ENCODE data around the gene JAG1. TPM values are rescaled to one million over a fixed set of nuclear protein-coding genes. Genes with fewer than 3 reads are reported as not detected.

JAG1 gene
- total and polyA plus RNA-seq, 12 donors = 6.8 to 22.0 (median 13.3) TPM

GRCh38 chr20:10596710-10597121, 77.1 kb downstream of the JAG1 start:
- H3K36me3 ChIP-seq (replicated peaks in 1 of 2) = no peaks in the 10 kb centered on the region
- TF ChIP-seq POLR2A (IDR thresholded peaks at IDR 0.05) (no peak), CTCF (IDR thresholded peaks at IDR 0.05) (no peak)
- DNase-seq = peak in 2 of 7 donors; percentile 34 to 41
- no peaks in the 10 kb centered on the region for H3K27me3 ChIP-seq
- H3K9me3 ChIP-seq (replicated peaks in 1 of 3) = no peaks in the 10 kb centered on the region
- intact Hi-C loops (cut with DNase I) = no loop called here
- H3K27ac ChIP-seq = peak overlapping the region in 1 of 5 donors; percentile 57
- WGBS, 4 donors = 36 to 52% (median 42%) methylated on average over 4 of the region's 4 CpGs
- H3K4me3 ChIP-seq = no peak overlapping the region
- H3K4me1 ChIP-seq (replicated peaks in 1 of 2) = peaks cover 8 to 11% of the 10 kb centered on the region in 2 donors

- H3K4me1 ChIP-seq (replicated peaks in 1 of 2) = peaks cover 8 to 19% of the 10 kb centered on the region in 2 donors
- TF ChIP-seq CTCF (IDR thresholded peaks at IDR 0.05) = no peak
- TF ChIP-seq POLR2A (IDR thresholded peaks at IDR 0.05) = no peak
- no peak for DNase-seq
- no peaks in the 10 kb centered on the region for H3K27me3 ChIP-seq
- intact Hi-C loops (cut with DNase I) = no loop called here
- H3K27ac ChIP-seq = no peak overlapping the region
- no peaks in the 10 kb centered on the region for H3K9me3 ChIP-seq (replicated peaks in 1 of 3)
- no peaks in the 10 kb centered on the region for H3K36me3 ChIP-seq (replicated peaks in 1 of 2)
- 75 to 89% (median 78%) methylated on average over 3 of the region's 3 CpGs for WGBS, 4 donors
- H3K4me3 ChIP-seq = no peak overlapping the region
These were observed 77.8 kb downstream of the JAG1 start for GRCh38 chr20:10595985-10596384.

- Histone ChIP-seq H3K36me3 (replicated peaks in 1 of 2) (no peaks in the 10 kb centered on the region), H3K4me1 (replicated peaks in 1 of 2) (peaks cover 8 to 22% of the 10 kb centered on the region in 2 donors), H3K27ac (no peak overlapping the region), H3K27me3 (no peaks in the 10 kb centered on the region), H3K9me3 (replicated peaks in 1 of 3) (no peaks in the 10 kb centered on the region), H3K4me3 (no peak overlapping the region)
- TF ChIP-seq CTCF (IDR thresholded peaks at IDR 0.05) (no peak), POLR2A (IDR thresholded peaks at IDR 0.05) (no peak)
- WGBS, 4 donors = 82 to 95% (median 87%) methylated on average over 2 of the region's 2 CpGs
- intact Hi-C loops (cut with DNase I) = no loop called here
- DNase-seq = no peak
These were observed 78.5 kb downstream of the JAG1 start for GRCh38 chr20:10595266-10595665.

- no peak overlapping the region for H3K27ac ChIP-seq
These were observed 79.4 kb downstream of the JAG1 start for GRCh38 chr20:10594296-10594868.

More at GRCh38 chr20:10594296-10594868, 79.4 kb downstream of the JAG1 start:
- Histone ChIP-seq H3K36me3 (replicated peaks in 1 of 2) (no peaks in the 10 kb centered on the region), H3K27me3 (no peaks in the 10 kb centered on the region), H3K4me1 (replicated peaks in 1 of 2) (peaks cover 8 to 22% of the 10 kb centered on the region in 2 donors), H3K9me3 (replicated peaks in 1 of 3) (no peaks in the 10 kb centered on the region), H3K4me3 (no peak overlapping the region)
- no peak for DNase-seq
- TF ChIP-seq POLR2A (IDR thresholded peaks at IDR 0.05) (no peak), CTCF (IDR thresholded peaks at IDR 0.05) (no peak)
- 94 to 96% (median 94%) methylated on average over 6 to 7 of the region's 7 CpGs for WGBS, 4 donors
- intact Hi-C loops (cut with DNase I) = no loop called here
